Colonic mucosa (tissue), 4 donors: ENCODE measurements around the gene NVL. TPM values are rescaled to one million over a fixed set of nuclear protein-coding genes. Genes with fewer than 3 reads are reported as not detected.

Source experiments
- DNase-seq: peaks from one replicate; pipeline ENCODE4 v3.0.0-alpha.2; 2020
- H3K27ac ChIP-seq: fragments of 200-600 bp; one replicate; pipeline ENCODE4 v1.8.0; 2021
- H3K27me3 ChIP-seq: fragments of 200-600 bp; one replicate; pipeline ENCODE4 v1.8.0; 2021
- H3K36me3 ChIP-seq: fragments of 200-600 bp; one replicate; pipeline ENCODE4 v1.8.0; 2021
- H3K4me1 ChIP-seq: fragments of 200-600 bp; one replicate; pipeline ENCODE4 v1.8.0; 2021; ENCODE audit warnings: mild to moderate bottlenecking
- H3K4me3 ChIP-seq: fragments of 200-600 bp; one replicate; pipeline ENCODE4 v1.8.0; 2021
- H3K9ac ChIP-seq, 2 donors: one replicate each; pipeline ENCODE4 v1.7.0; 2013; ENCODE audit warnings: control low read depth in 2 of 2, low read depth in 2 of 2, low read length in 2 of 2
- H3K9me3 ChIP-seq: fragments of 200-600 bp; one replicate; pipeline ENCODE4 v1.8.0; 2021
- CTCF ChIP-seq: fragments of 200-600 bp; IDR thresholded peaks from one replicate; pipeline ENCODE4 v1.8.0; 2022; ENCODE audit warnings: antibody characterized with exemption, mild to moderate bottlenecking
- intact Hi-C: fragments of 100-400 bp; cut with DNase I; formaldehyde crosslinking; loops from one replicate; pipeline ENCODE4 v1.14.1; 2022
- total RNA-seq, 2 donors: library from RNA; stranded (reverse); fragmentation: NEBNext Ultra II Directional in 1 of 2; extraction: Animal tissue kit (Norgen Biotek cat#: 25700) in 1 of 2; gene quantifications; one replicate each; pipeline ENCODE4 v1.2.1, GENCODE V29; 2021
- donor health status: healthy.
- donor health status: DM: no; HTN: no; CAD: no.
- donor health status: DM: no; HTN: no; CAD: no.

NVL gene
- total RNA-seq, 2 donors from 2014 or later = 39.4 to 51.5 TPM

- Histone ChIP-seq H3K4me1 (no peaks in the 10 kb centered on the region), H3K9ac (no peak overlapping the region), H3K36me3 (no peaks in the 10 kb centered on the region), H3K4me3 (no peak overlapping the region), H3K9me3 (no peaks in the 10 kb centered on the region), H3K27me3 (no peaks in the 10 kb centered on the region), H3K27ac (no peak overlapping the region)
- DNase-seq = no peak
- no peak for TF ChIP-seq CTCF
- intact Hi-C loops = no loop called here
Measured at GRCh38 chr1:224193319-224193966, 136.5 kb downstream of the NVL start.

- H3K27me3 ChIP-seq = no peaks in the 10 kb centered on the region
- H3K27ac ChIP-seq = no peak overlapping the region
- H3K4me3 ChIP-seq = no peak overlapping the region
- no peaks in the 10 kb centered on the region for H3K9me3 ChIP-seq
- H3K36me3 ChIP-seq = no peaks in the 10 kb centered on the region
- no peaks in the 10 kb centered on the region for H3K4me1 ChIP-seq
- intact Hi-C loops = no loop called here
- no peak for DNase-seq
- no peak overlapping the region for H3K9ac ChIP-seq
- TF ChIP-seq CTCF = no peak
Measured at GRCh38 chr1:224192082-224192788, 137.7 kb downstream of the NVL start.

- Histone ChIP-seq H3K4me3 (no peak overlapping the region), H3K27ac (no peak overlapping the region), H3K27me3 (no peaks in the 10 kb centered on the region), H3K9me3 (no peaks in the 10 kb centered on the region), H3K4me1 (no peaks in the 10 kb centered on the region), H3K9ac (no peak overlapping the region), H3K36me3 (no peaks in the 10 kb centered on the region)
- TF ChIP-seq CTCF = no peak
- intact Hi-C loops = no loop called here
- no peak for DNase-seq
Measured at GRCh38 chr1:224189561-224189960, 140.4 kb downstream of the NVL start.

- Histone ChIP-seq H3K27ac (no peak overlapping the region), H3K9ac (no peak overlapping the region), H3K27me3 (no peaks in the 10 kb centered on the region), H3K4me1 (no peaks in the 10 kb centered on the region), H3K36me3 (no peaks in the 10 kb centered on the region), H3K4me3 (no peak overlapping the region), H3K9me3 (no peaks in the 10 kb centered on the region)
- DNase-seq = no peak
- intact Hi-C loops = no loop called here
- no peak for TF ChIP-seq CTCF
Measured at GRCh38 chr1:224188286-224188685, 141.7 kb downstream of the NVL start.

- Histone ChIP-seq H3K9ac (no peak overlapping the region), H3K4me1 (peaks cover 5% of the 10 kb centered on the region), H3K27ac (no peak overlapping the region), H3K9me3 (no peaks in the 10 kb centered on the region), H3K4me3 (no peak overlapping the region), H3K27me3 (no peaks in the 10 kb centered on the region), H3K36me3 (no peaks in the 10 kb centered on the region)
- intact Hi-C loops = no loop called here
- no peak for TF ChIP-seq CTCF
- DNase-seq = no peak
Measured at GRCh38 chr1:224185208-224185607, 144.8 kb downstream of the NVL start.
